HTERT RPE-1 (cell line): ENCODE measurements around the gene IL17REL.

Source experiments
- in situ Hi-C: fragments of 300-500 bp; cut with MboI; formaldehyde crosslinking; loops from 4 replicates; pipeline ENCODE4 v1.14.3; 2020; ENCODE audit warnings: low sequenced_read_pairs

IL17REL gene

DNA sequence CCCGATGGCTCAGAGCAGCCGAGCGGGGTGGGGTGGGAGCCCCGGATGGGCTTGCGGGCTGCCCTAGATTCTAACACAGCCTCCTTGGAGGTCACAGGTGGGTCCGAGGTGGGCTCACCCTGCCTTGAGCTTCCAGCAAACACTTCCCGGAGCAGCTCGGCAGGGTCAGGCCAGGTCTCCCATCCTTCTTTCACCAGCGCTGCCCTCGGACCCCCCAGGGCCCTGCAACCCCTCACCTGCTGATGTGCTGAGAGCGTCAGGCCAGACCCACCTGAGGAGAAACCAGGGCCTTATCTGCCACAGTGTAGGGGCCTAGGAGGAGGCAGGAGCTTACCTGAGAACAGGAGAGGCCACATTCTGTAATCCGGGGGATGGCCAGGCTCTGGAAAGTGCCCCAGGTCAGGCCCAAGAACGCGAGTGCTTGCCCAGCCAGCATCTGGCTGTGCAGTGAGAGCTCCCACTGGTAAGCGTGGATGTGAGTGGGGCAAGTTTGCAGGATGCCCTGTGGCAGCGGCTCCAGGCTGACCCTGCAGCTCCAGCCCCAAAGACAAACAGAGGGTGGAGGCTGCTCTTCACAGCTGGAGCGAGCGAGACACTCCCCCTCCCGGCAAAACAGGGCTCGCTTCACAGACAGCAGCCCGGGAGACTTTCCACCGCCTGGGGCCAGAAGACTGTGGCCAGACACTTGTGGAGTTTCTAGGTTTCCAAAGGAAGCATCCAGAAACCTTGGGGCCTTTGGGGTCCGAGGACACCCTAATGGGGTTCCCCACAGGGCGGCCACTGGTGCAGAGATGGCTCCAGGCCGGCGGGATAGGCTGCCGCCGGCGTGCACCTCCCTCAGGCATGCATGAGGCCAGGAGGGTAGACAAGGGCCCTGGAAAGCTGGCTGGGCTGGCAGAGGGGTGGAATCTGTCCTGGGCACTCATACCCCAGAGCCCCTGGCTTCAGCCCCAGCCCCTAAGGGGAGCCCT lies at the start of gene IL17REL:
Gene IL17REL, minus strand, starts transcription at position 555 of the 971 bp plus-strand sequence. Its CDS starts 119 bp downstream, at position 436.
- in situ Hi-C loops, result no loop called here

DNA sequence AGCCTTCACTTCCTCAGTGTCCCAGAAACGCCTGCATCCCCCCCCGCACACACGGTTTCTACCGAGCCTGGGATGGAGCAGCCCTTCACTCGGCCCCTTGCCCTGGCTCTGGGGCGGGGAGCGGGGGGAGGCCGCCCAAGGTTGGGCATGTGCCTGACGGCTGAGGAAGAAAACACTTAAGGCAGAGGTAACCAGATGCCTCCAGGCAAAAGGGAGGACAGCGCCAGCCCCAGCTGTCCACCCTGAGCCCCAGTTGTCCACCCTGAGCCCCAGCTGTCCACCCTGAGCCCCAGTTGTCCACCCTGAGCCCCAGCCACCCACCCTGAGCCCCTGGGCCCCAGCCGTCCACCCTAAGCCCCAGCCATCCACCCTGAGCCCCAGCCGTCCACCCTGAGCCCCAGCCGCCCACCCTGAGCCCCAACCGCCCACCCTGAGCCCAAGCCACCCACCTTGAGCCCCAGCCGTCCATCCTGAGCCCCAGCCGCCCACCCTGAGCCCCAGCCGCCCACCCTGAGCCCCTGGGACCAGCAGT lies 49.3 kb upstream of the IL17REL start:
- in situ Hi-C loops, result no loop called here

DNA sequence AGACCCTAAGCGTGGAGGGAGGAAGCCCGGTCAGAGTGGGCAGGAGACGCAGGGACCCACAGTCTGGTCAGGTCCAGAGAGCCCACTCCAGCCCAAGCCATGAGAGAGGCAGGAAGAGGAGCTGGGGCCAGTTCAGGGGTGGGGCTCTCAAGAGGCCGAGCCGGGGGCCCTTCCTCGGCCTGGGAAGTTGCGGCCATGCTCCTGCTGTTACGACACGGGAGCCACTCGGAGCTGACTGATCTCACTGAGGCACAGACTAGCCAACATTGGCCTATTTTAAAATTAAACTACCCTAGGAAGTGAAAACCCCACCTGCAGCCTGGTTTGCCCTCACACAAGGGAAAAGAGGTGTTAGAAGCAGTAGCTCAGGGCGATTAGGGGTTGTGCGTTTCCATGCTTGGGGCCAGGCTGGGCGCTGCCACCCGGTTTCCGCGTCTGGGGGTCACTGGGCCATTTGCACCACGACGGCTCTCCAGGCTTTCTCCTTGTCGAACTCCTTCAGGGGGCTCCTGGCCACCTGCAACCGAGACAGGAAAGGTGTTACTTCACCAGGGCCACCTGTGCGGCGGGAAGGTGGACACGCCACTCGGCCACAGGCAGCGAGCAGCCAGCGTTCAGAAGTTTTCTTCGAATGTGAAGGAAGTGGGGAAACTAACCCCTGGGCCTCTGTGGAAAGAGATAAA lies 48.7 kb upstream of the IL17REL start:
- in situ Hi-C loops, result no loop called here

DNA sequence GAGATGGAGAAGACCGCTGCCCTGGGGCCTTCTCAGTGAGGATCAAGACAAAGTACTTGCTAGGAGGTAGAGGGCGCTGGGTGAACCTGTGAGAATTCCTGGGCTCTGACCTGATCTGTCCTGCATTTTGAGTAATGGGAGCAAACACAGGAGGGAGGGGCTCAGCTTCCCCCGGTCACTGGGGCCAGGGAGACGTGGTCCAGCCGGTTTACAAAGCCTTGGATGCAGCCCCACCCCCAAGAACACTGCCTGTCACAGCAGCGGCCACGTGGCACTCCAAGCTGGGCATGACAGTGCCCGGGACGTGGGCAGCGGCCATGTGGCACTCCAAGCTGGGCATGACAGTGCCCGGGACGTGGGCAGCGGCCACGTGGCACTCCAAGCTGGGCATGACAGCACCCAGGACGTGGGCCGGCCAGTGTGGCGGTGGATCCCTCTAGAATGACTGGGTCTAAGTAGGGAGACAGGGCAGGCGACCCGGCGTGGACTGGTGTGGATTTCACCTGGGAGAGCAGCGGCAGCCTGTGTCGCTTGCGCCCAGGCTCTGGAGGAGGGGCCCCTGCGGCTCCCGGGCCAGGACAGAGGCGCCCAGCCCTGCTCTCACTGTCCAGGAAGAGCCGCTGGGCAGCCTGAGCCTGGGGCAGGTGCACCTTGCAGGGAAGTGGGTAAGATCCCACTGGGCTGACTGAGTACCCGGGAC lies 48.0 kb upstream of the IL17REL start:
- in situ Hi-C loops, result no loop called here

DNA sequence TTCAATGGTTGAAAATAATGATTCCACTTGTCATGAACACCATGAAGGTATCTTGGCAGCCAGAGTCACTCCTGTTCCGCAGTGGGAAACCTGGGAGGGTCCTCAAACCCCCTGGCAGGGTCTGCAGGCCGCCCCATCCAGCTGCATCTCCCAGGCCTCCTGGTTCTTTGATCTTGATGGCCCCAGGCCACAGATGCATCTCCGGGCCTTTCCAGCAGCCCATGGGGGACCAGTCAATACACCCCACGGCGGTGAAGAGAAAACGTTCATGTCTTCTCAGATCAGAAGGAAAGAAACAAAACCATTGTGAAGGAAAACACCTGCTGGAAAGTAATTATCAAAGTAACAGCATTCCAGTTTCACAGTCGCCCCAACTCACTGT lies 47.3 kb upstream of the IL17REL start:
- in situ Hi-C loops, result no loop called here

DNA sequence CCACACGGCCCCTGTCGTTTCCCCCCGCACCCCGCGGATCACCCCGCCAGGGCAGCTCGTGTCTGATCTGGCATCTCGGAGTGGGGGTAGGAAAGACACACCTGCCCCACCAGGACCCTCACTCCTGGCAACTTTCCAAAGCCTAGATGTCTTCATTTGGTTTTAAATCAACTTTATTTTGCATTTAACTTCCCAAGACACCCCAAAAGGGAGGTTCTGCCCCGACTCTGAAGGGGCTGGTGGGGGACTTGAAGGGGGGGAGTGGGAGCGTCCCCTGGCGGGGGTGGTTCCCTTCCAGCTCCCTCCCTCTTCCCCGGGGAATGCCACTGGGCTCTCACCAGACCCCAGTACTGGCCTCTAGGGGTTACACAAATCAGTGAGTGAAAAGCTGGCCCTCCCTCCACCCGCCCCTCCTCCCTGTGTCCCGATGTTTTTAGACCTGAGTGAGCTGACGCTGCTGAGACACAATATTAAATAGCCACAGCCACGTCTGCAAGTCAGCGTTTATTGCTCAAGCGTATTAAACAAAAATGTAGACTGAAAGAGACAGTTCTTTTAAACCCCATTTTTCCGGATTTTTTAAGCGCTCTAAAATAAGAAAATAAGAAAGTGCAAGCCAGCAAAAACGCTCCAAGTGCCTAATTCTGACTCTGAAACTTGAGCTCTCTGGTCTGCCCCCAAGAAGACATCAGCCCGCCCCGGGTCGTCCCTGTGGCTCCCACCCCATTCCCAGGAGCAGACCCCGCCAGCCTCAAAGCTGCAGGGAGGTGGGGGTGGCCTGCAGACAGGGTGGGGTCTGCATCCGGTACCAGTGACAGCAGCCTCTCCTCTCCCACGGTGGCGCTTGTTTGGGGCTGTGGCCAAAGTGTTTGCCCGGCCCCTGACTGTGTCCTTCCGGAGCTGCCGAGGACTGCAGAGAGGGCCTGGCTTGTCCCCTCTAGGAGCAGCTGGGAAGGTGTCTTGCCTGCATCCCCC lies 46.6 kb upstream of the IL17REL start:
- in situ Hi-C loops, result no loop called here

DNA sequence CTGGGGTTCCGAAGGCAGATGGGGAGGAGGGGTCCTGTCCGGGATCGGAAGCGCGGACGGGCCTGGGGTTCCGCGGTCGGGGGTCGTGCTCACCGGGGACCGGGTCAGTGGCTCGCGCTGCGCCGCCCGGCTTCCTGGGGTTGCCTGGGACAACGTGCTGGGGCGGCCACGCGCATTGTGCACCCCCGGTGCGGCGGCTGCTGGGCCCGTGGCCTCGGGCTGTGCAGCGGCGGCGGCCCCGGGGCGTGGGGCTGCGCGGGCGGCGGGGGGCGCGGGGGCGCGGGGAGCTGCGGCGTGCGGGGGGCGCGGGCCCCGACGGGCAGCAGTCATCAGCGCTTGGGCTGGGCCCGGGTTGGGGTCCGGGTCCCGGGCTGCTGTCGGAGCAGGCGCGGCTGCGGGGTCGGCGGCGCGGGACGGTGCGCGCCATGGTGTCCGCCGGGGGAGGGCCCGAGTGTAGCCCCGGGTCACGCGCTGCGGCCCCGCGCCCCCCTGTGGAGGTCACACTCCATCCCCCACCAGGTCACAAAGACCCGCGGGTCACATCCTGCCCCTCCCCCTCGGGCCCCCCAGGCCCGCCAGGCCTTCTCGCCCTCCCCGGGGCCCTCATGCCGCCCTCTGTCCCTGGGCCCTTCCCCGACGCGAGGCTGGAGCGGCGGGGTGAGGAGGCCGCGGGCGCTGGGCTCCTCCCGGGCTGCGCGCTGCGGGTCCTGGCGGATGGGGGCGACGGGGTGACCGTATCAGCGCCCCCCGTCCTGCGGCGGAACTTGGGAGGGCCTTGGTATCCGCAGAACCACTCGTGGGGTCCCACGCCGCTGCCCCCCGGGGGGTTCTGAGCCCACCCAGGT lies 45.7 kb upstream of the IL17REL start, which contains the start of gene TTLL8:
Gene TTLL8, minus strand, starts transcription at position 238 of the 845 bp plus-strand sequence.
- in situ Hi-C loops, result no loop called here

DNA sequence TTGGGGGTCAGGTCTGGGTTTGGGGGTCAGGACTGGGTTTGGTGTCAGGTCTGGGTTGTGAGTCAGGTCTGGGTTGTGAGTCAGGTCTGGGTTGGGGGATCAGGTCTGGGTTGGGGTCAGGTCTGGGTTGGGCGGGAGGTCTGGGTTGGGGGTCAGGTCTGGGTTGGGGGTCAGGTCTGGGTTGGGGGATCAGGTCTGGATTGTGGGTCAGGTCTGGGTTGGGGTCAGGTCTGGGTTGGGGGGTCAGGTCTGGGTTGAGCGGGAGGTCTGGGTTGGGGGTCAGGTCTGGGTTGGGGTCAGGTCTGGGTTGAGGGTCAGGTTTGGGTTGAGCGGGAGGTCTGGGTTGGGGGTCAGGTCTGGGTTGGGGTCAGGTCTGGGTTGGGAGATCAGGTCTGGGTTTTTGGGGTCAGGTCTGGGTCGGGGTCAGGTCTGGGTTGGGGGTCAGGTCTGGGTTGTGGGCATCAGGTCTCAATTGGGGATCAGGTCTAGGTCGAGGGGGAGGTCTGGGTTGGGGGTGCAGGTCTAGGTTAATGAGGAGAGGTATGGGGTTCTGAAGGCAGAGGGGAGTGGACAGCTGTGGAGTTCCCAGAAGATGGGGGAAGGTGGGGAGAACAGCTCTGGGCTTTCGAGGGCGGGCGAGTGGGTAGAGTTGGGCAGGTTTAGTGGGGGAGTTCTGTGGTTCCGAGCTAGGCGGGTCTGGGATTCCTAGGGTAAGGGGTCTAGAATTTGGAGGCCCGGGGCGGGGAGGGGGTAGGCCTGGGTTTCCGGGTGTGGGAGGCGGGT lies 44.9 kb upstream of the IL17REL start:
- in situ Hi-C loops, result no loop called here

DNA sequence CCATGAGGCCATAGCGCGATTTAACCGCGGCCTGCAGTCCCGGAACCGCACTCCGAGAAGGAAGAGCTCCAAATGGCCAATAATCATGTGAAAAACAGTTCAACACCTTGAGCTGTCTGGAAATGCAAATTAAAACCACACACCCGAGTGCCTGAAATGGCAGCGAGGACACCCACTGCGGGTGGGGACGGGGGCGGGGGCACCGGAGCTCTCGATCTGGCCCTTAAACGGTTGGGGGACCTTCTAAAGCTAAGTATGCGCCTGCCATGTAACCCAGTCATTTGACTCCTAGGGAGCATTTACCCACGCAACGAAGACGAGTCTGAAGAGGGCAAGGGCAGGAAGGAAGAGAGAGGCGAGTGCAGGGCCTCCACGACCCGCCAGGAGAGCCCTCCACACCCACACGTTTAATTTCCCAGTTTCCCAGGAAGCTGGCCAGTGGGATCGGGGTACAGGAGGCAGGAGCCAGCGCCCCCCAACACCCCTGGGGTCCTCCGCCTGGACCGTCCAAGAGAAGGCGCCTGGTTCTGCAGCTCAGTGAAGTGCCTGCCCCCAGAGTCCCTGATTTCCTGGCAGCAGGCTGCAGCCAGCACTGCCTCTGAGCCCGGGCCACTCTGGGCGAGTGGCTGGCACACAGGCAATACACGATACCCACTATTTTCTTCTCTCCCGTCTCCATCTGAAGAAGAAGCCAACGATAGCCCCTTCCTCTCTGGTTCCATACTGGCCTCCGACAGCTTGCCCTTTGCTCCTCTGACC lies 43.8 kb upstream of the IL17REL start:
- in situ Hi-C loops, result no loop called here

DNA sequence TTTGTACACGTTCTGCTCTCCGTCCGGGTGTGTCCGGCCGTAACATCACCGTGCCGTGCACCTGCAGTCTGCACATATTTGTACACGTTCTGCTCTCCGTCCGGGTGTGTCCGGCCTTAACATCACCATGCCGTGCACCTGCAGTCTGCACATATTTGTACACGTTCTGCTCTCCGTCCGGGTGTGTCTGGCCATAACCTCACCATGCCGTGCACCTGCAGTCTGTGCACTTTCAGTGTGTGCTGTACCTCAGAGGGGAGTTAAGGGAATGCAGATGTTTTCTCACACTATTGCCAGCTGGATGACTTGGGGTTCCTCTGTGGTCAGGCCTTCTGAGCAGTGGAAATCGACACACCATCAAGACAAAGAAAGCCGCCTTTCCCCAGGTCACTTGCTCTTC lies 41.3 kb upstream of the IL17REL start:
- in situ Hi-C loops, result no loop called here

DNA sequence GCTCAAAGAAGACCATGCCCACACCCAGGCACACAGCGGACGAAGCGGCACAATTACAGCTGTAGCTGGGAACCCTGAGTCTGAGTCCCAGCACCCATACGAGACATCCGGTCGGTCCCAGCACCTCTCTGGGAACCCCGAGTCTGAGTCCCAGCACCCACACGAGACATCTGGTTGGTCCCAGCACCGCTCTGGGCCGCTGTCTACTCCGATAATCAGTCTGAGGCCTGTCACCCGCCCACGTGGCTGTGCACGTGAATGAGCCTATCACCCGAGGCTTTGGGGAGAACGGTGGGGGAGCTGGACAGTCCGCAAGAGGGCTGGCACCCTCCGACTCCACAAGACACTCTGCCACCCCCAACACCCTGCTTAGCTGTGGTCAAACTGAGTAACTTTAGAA lies 39.4 kb upstream of the IL17REL start:
- in situ Hi-C loops, result no loop called here

DNA sequence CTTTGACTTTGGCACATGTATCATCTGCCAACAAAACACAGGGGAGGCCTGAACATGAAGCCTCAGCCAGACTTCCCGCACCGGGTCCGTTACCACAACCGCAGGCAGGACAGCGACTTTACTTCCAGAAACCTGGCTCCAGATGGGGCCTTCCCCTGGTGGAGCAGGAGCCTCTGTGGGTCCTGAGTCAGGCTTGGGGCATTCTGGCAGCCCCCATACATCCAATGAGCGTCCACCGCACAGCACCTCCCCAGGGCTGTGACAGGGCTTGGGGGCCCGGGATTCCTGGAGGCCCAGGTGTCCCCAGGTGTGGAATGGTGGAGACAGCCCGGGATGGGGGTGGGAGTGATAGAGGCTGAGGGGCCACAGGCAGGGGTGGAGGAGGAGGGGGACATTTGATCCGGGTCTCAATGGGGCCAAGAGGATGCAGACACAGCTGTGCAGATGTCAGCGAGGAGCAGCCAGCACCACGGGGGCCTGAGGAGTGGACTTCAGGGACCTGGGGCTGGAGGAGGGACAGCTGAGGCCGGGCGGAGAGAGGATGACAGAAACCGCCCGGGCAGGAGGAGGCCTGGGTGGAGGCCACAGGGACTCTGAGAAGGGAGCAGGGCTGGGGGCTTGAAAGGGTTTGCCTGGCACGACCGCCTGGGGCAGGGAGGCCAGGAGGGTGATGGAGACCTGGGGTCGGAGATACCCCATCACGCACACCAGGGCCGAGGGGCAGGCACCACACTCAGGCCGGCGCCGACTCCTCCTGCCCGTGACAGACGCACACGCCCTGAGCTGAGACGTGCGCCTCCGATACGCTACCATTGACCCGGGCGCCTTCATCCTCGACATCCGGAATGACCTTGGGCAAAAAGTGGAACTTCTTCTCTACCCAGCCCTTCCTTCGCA lies 37.0 kb upstream of the IL17REL start:
- in situ Hi-C loops, result no loop called here

DNA sequence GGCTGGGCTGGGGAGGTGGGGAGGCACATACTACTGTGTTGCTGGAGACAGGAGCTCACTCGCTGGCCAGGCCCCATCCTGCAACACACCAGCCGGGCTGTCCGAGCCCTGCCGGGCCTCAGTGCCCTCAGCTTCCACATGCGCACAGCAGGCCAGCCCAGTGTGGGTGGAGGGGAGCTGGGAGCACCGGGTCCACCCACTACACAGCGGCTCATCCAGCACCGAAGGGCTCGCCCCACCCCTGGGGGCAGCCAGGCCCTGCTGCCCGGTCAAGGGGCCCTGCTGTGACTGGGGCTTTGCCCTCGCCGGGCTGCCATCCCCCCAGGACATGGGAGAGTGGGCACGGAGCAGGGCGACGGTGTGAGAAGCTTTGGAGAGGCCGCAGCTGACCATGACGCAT lies 36.3 kb upstream of the IL17REL start:
- in situ Hi-C loops, result no loop called here

DNA sequence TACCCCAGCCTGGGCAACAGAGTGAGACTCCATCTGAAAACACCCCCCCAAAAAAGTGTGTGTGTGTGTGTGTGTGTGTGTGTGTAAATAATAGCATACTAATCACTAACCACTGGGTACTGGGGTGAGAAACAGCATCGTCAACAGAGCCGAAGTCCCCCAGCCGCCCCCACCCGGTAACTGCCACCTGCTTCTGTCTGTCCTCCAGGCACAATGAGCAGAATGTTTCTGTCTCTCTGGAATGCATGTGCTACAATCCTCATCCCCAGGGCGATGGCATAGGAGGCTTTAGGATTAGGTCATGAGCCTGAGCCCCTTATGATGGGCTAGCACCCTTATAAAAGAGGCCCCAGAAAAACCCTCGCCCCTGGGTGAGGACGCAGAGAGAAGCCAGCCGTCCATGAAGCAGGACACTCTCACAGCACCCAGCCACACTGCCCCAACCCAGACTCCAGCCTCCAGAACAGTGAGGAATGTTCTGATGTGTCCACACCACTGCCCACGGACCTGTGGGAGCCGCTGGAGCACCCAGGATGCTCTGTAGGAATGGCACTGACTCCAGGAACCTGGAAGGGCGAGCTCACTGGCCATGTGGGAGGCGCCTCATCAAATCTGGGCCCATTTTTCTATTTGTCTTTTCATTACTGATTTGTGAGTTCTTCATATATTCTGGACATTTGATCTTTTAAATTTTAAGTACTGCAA lies 35.6 kb upstream of the IL17REL start:
- in situ Hi-C loops, result no loop called here

DNA sequence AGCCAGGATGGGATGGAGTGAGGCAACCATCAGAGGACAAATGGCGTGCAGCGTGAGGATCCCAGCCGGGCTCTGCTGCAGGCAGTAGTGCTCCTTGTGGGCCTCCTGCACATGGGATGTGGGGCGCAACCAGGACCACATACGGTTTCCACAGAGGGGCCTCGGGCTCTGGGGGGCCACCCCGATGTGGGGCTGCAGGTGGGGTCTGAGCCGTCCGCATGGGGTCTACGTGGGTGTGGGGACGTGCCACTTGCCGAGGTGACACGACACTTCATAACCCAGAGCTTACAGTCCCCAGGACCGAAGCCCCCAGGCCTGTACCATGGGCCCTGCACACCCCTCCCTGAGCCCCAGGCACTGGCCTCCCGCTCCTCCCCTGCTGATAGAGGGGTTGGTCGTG lies 34.8 kb upstream of the IL17REL start:
- in situ Hi-C loops, result no loop called here
